Nucleus accumbens (tissue), 56 donors: ENCODE data around the gene FICD.

Source experiments
- DNase-seq, 56 donors: peaks; one replicate each; lab custom pipeline; 2025; lab: John Stamatoyannopoulos, UW

The FICD gene

DNA sequence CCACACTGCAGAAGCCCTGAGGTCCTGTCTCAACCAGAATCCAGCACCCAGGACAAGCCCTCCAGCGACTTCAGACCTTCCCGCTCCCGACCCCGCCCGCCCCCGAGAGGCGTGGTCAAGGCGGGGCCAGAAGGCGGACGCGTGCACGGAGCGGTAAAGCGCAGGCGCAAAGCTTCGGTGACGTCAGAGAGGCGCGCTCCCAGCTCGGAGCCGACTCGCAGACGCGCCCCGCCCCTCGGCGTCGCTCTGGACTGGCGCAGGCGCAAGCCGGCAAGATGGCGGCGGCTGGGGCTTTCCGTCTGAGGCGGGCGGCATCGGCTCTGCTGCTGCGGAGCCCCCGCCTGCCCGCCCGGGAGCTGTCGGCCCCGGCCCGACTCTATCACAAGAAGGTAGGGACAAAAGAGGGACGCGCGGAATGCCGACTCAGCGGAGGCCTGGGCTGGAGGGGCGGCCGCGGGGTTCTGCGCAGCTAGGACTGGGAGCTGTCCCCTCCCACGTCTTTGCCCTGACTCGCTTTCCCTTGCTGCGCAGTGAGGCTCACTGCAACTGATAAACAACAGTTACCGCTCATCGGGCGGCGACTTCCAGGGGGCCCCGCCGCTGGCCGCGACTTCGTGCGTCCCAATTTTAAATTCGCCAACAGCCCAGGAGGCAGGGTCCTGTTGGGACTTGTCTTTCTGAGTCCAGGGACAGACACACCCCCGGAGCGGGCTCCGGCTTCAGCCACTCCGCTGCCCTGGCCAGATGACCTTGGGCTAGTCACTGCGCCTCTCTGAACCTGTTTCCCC lies 47.5 kb downstream of the FICD start, which contains the start of gene ISCU:
Gene ISCU (plus strand): TSS at position 249 of the 788 bp plus-strand sequence. CDS start 27 bp downstream, at position 276.
- DNase-seq = peak in 55 of 56 donors; percentile 71 to 99 (median 96)

- DNase-seq = peak in 54 of 56 donors; percentile 7 to 87 (median 58)
Measured at GRCh38 chr12:108563136-108563803, 48.2 kb downstream of the FICD start.

DNA sequence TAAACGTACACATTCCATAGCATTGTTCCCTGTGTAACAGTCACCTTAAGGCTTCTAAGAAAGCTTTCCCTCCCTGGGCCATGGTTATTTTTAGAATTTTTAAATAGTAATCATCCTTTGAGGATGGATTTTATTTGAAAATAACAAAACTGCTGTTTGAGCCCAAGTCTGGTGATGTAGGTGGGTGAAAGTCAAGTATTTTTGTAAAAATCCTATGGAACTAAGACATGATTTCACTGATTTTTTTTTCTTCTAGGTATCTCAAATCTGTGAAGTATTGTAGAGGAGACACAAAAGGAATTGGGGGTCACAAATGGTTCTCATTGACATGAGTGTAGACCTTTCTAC lies 48.7 kb downstream of the FICD start:
- no peak for DNase-seq

DNA sequence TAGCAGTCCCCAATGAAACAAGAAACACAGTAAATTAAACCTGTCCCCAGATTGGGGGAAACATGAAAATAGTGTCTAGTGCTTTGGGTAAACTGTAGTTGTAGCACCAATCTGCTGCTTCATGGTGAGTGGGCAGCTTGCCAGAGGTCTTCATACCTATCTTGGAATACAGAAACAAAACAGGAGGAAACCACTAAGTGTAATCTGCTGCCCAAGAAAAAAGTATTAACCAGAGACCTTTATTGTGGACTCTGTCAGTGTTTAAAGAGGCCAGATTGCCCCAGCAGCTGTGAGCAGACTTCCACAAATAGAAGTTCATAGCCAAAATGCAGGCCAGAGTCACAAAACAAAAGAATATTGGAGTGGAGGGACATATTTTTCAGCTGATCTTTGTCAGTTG lies 49.6 kb downstream of the FICD start:
- DNase-seq = no peak

GRCh38 chr12:108565146-108565545 lies 50.1 kb downstream of the FICD start:
- no peak for DNase-seq

GRCh38 chr12:108565976-108566375 lies 50.9 kb downstream of the FICD start:
- DNase-seq = peak in 5 of 56 donors; percentile 6 to 27 (median 21)

DNA sequence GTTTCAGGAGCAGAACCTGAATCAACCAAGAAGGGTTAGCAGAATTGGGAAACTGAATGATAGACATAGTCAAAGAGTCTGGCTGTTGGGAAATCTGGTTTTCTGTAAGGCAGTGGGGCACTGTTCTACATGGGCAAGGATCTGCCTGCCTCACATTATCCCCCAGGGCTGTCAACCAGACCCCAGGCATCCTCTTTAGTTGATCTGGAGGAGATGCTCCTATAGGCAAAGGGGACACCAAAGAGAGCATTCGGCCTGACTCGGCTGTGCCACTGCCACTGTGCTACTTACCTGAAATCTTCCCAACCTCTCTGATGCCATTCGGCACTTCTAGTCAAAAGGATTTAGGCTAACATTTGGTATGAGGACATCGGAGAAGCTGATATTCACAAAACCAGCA lies 51.4 kb downstream of the FICD start:
- no peak for DNase-seq

DNA sequence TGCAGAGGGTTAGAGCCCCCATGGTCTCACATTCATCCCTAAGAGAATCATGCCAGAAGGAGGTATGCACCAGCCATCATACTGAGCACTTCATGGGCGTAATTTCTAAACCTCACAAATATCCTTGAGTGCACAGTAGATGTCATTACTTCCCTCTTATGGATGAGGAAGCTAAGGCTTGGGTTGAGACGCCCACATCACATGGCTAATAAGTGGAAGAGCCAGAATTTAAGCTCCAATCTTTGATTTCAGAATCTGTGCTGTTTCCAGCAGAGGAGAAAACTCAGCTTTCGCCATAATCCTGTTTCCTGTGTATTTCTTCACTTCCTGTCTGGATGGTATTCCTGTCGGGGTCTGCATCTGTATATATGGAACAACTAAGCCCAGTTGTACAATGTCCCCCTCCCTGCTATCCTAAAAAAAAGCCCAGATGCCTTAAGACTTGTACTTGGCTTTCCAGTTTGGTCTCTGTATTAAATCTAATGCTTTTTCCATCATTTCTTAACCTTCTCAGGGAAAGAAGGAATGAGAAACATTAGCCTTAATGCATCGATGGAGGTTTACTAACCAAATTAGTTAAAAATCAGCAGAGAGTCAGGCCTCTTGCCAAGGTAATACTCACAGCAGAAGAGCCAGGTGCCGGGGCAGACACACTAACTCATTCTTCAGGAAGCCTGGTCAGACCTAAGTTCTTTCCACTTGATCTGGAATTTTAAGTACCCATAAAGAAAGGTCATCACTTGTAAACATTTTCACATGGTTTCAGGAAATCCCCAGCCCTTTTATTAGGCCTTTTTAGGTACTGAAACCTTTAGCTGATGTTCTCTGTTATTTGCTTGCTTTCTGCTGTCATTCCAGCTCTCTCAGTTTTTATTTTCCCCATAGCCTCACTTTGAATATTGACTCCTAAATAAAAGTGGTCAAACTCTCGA lies 52.6 kb downstream of the FICD start:
- no peak for DNase-seq

DNA sequence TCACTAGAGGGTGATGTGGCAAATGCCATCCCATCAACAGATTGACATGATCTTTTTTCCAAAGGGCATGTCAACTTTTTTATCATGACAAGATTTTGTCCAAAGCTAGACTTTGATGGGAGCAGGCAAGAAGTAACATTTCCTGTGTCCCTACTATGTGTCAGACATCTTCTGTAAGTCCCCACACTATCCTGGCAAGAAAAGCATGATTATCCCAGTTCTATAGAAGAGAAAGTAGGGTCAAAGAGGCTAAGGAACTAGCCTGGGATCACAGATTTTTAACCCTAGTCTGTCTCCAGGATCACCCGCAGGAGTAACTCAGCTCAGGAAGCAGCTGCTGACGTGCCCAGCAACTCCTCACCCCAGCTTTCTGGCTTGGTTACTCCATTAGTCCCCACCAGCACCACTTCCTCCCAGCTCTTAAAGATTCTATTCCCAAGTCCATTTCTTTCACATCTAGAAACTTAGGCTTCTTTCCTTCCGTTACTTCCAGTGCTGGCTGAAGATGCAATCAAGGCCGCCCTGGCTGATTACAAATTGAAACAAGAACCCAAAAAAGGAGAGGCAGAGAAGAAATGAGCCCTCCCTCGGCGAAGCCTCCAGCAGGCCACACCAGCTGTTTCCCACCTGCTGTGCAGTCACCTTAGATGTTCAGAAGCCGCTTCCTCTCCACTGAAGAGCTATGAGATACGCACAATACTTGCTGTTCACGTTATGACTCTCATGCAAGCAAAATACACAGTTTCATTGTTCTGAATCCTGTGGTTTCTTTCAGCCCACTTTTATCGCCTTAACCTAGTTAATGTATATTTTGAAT lies 53.5 kb downstream of the FICD start:
- no peak for DNase-seq
